HepG2 (cell line): Measurements from ENCODE around the gene HPS1. TPM values are rescaled to one million over a fixed set of nuclear protein-coding genes. Genes with fewer than 3 reads are reported as not detected.

Experiments
- ATAC-seq: fragments of 200-7000 bp; cut with Tn5 transposase; 3 replicates; pipeline ENCODE4 v1.9.1; 2020; ENCODE audit warnings: mild to moderate bottlenecking, moderate library complexity
- BruUV-seq: library from RNA; stranded (reverse); fragments of 400-500 nt; replicated peaks from 2 replicates; lab custom pipeline; 2021; lab: Mats Ljungman, UMichigan
- CTCF ChIA-PET: fragments of 300-600 bp; formaldehyde crosslinking; extraction: SDS; loops from one replicate; lab custom pipeline; 2021; ENCODE audit warnings: low total read pairs, inconsistent platforms, low intra/inter-chr PET ratio; lab: Yijun Ruan, JAX
- POLR2A ChIA-PET: fragments of 350-600 bp; sonication (Branson Sonifier 250); formaldehyde crosslinking; loops from one replicate; lab custom pipeline; 2020; ENCODE audit warnings: antibody characterized with exemption, inconsistent platforms; lab: Yijun Ruan, JAX
- DNase-seq: peaks from one replicate; pipeline ENCODE4 v3.0.0-alpha.2; 2015; ENCODE audit warnings: low spot score
- FAIRE-seq: peaks from 3 replicates; lab custom pipeline; 2011; peaks lifted over from hg19 to GRCh38; lab: Jason Lieb, UNC
- H2AFZ ChIP-seq: one replicate; pipeline ENCODE4 v1.6.1; 2011; ENCODE audit warnings: low read length, inconsistent platforms
- H3K27ac ChIP-seq: fragments of 300-600 bp; 3 replicates; pipeline ENCODE4 v1.8.0; 2011; ENCODE audit warnings: mixed run types, mild to moderate bottlenecking, mixed read lengths, low read length, inconsistent platforms; ENCODE audit not compliant: insufficient read depth; ENCODE audit errors: extremely low read length
- H3K27me3 ChIP-seq, 2 experiments: fragments of 200-600 bp in 1 of 2; 2 replicates in 1 of 2; 3 replicates in 1 of 2; pipeline versions ENCODE4 v1.6.0 to v1.8.0; 2011; ENCODE audit warnings: low read length in 2 of 2, mild to moderate bottlenecking in 2 of 2, moderate library complexity in 2 of 2, inconsistent platforms in 1 of 2; ENCODE audit not compliant: insufficient read depth in 2 of 2, control insufficient read depth in 1 of 2
- H3K36me3 ChIP-seq, 2 experiments: fragments of 200-600 bp in 1 of 2; replicated peaks in 1 of 2; 2 replicates in 1 of 2; 3 replicates in 1 of 2; pipeline versions ENCODE4 v1.5.1 to v1.8.0; 2011; ENCODE audit warnings: low read length in 2 of 2, inconsistent platforms in 1 of 2; ENCODE audit not compliant: insufficient read depth in 2 of 2, control insufficient read depth in 1 of 2
- H3K4me1 ChIP-seq: 2 replicates; pipeline ENCODE4 v1.5.1; 2012; ENCODE audit warnings: low read length, inconsistent platforms; ENCODE audit not compliant: insufficient read depth
- H3K4me2 ChIP-seq: 2 replicates; pipeline ENCODE4 v1.6.0; 2011; ENCODE audit warnings: low read depth, low read length, inconsistent platforms
- H3K4me3 ChIP-seq, 3 experiments: fragments of 200-600 bp in 1 of 3; sonication (generic), shearing (Covaris generic) in 1 of 3; replicated peaks in 1 of 3; 2 replicates each; pipeline ENCODE4 v1.5.1; 2011 to 2016; ENCODE audit warnings: low read length in 3 of 3, inconsistent platforms in 2 of 3, low read depth in 2 of 3, mild to moderate bottlenecking in 2 of 3, control low read depth in 1 of 3, mixed read lengths in 1 of 3; ENCODE audit not compliant: insufficient read depth in 1 of 3
- H3K79me2 ChIP-seq: one replicate; pipeline ENCODE4 v1.6.1; 2011; ENCODE audit warnings: low read length, inconsistent platforms; ENCODE audit not compliant: insufficient read depth
- H3K9ac ChIP-seq: 2 replicates; pipeline ENCODE4 v1.6.0; 2011; ENCODE audit warnings: mild to moderate bottlenecking, low read depth, low read length, inconsistent platforms; ENCODE audit not compliant: insufficient read depth
- H3K9me3 ChIP-seq: 2 replicates; pipeline ENCODE4 v1.5.1; 2012; ENCODE audit warnings: mild to moderate bottlenecking, low read length
- H4K20me1 ChIP-seq: 2 replicates; pipeline ENCODE4 v1.6.0; 2011; ENCODE audit warnings: inconsistent platforms, mild to moderate bottlenecking, low read length, moderate library complexity; ENCODE audit not compliant: insufficient read depth
- GPN1 ChIP-seq: sonication (generic); formaldehyde crosslinking; IDR thresholded peaks from 2 replicates; pipeline ENCODE4 v1.5.1; 2020; ENCODE audit warnings: missing genetic modification reagents, borderline replicate concordance
- MAFF ChIP-seq: IDR thresholded peaks from 2 replicates; pipeline ENCODE4 v1.6.1; 2011; ENCODE audit warnings: low read depth, low read length, improper control_type of control experiment
- MAFK ChIP-seq, 2 experiments: IDR thresholded peaks in 1 of 2; conservative IDR thresholded peaks in 1 of 2; 2 replicates each; pipeline ENCODE4 v1.6.1; 2011; ENCODE audit warnings: improper control_type of control experiment in 2 of 2, low read length in 2 of 2
- NFE2 ChIP-seq: sonication (generic); formaldehyde crosslinking; IDR thresholded peaks from 2 replicates; pipeline ENCODE4 v1.4.0; 2020; ENCODE audit warnings: missing genetic modification reagents
- SNRNP70 ChIP-seq: fragments of 200-400 bp; formaldehyde crosslinking; IDR thresholded peaks from 2 replicates; pipeline ENCODE4 v1.6.1; 2017; ENCODE audit warnings: mild to moderate bottlenecking, low read depth, low read length, moderate library complexity
- ZFP1 ChIP-seq: IDR thresholded peaks from 2 replicates; pipeline ENCODE4 v1.6.1; 2016
- ZFP82 ChIP-seq: sonication (generic); formaldehyde crosslinking; IDR thresholded peaks from 2 replicates; pipeline ENCODE4 v1.5.1; 2020; ENCODE audit warnings: mild to moderate bottlenecking, missing genetic modification reagents, borderline replicate concordance
- ZNF121 ChIP-seq: sonication (generic); formaldehyde crosslinking; IDR thresholded peaks from 2 replicates; pipeline ENCODE4 v1.5.0; 2020; ENCODE audit warnings: mild to moderate bottlenecking, missing genetic modification reagents
- ZNF317 ChIP-seq: sonication (generic); formaldehyde crosslinking; IDR thresholded peaks from 2 replicates; pipeline ENCODE4 v1.5.0; 2020; ENCODE audit warnings: mild to moderate bottlenecking, missing genetic modification reagents
- ZNF350 ChIP-seq: sonication (generic); formaldehyde crosslinking; IDR thresholded peaks from 2 replicates; pipeline ENCODE4 v1.4.0; 2020; ENCODE audit warnings: mild to moderate bottlenecking, low read depth, missing genetic modification reagents, borderline replicate concordance
- ZNF569 ChIP-seq: sonication (generic); formaldehyde crosslinking; IDR thresholded peaks from 2 replicates; pipeline ENCODE4 v1.5.0; 2020; ENCODE audit warnings: mild to moderate bottlenecking, missing genetic modification reagents, moderate library complexity, borderline replicate concordance
- ZNF615 ChIP-seq: sonication (generic); formaldehyde crosslinking; IDR thresholded peaks from 2 replicates; pipeline ENCODE4 v1.5.0; 2020; ENCODE audit warnings: mild to moderate bottlenecking, missing genetic modification reagents, borderline replicate concordance
- ZNF710 ChIP-seq: sonication (generic); formaldehyde crosslinking; IDR thresholded peaks from 2 replicates; pipeline ENCODE4 v1.5.0; 2020; ENCODE audit warnings: mild to moderate bottlenecking, missing genetic modification reagents, borderline replicate concordance
- ZNF747 ChIP-seq: sonication (generic); formaldehyde crosslinking; IDR thresholded peaks from 2 replicates; pipeline ENCODE4 v1.8.1; 2023; ENCODE audit warnings: missing genetic modification reagents, mild to moderate bottlenecking, borderline replicate concordance
- WGBS: methylation state at CpG from one replicate; pipeline ENCODE4 v1.1.6; 2017; ENCODE audit warnings: low lambda C conversion rate; 5-methylcytosine and 5-hydroxymethylcytosine counted together
- in situ Hi-C: cut with HindIII; loops from 2 replicates; pipeline ENCODE4 v1.10.0; 2017; ENCODE audit warnings: low pct_unique_long_range_greater_than_20kb; ENCODE audit not compliant: extremely low pct_ligation_motif_present
- intact Hi-C: fragments of 100-400 bp; cut with micrococcal nuclease; formaldehyde crosslinking; loops from one replicate; pipeline ENCODE4 v1.10.0; 2022; ENCODE audit not compliant: unreplicated experiment
- polyA plus RNA-seq, 8 experiments: library from polyadenylated mRNA; depleted of rRNA in 3 of 8; stranded (reverse) in 7 of 8; unstranded in 1 of 8; fragments of >200 nt; fragmentation: Illumina TruSeq in 4 of 8; extraction: Trizol in 4 of 8; gene quantifications; 2 replicates each; pipeline versions ENCODE4 v1.2.1 to v1.2.3, GENCODE V29; 2011 to 2016; ENCODE audit warnings: low read depth in 4 of 8, missing spikeins in 1 of 8, mixed read lengths in 1 of 8; ENCODE audit not compliant: insufficient read depth in 1 of 8
- total RNA-seq, 5 experiments: library from RNA; depleted of rRNA; stranded (reverse); fragments of >200 nt; fragmentation: Illumina TruSeq; extraction: Trizol; gene quantifications; 2 replicates each; pipeline ENCODE4 v1.2.3, GENCODE V29; 2016; ENCODE audit warnings: low read depth in 1 of 5

HPS1 gene
- total and polyA plus RNA-seq, 2 of the 13 experiments (the other 11 are each of a cell fraction or from before 2014, with no cell fraction given), result 24.6 to 25.8 TPM

- BruUV-seq, result no TSS peak
- CTCF ChIA-PET, result no interaction called here
Observed at GRCh38 chr10:98373260-98374040, 73.3 kb downstream of the HPS1 start.

GRCh38 chr10:98370831-98371820 lies 75.6 kb downstream of the HPS1 start:
- POLR2A ChIA-PET, result no interaction called here
- CTCF ChIA-PET, result no interaction called here
- Histone ChIP-seq H2AFZ (no peak overlapping the region), H3K9ac (no peak overlapping the region), H3K9me3 (no peaks in the 10 kb centered on the region), H3K27ac (no peak overlapping the region), H3K4me2 (no peak overlapping the region), H4K20me1 (no peaks in the 10 kb centered on the region), H3K4me1 (no peaks in the 10 kb centered on the region), H3K27me3 (peaks cover 5 to 65% of the 10 kb centered on the region in 2 experiments; a peak in 3 of 5 replicates), H3K36me3 (no peaks in the 10 kb centered on the region), H3K4me3 (no peak overlapping the region), H3K79me2 (no peaks in the 10 kb centered on the region)
- TF ChIP-seq NFE2 (CRISPR knock-in tag) (no peak), ZNF747 (CRISPR knock-in tag) (no peak), ZNF569 (CRISPR knock-in tag) (no peak), ZFP82 (CRISPR knock-in tag) (no peak), ZNF710 (CRISPR knock-in tag) (no peak), ZNF615 (no peak), SNRNP70 (no peak), ZFP1 (CRISPR knock-in tag) (no peak), GPN1 (CRISPR knock-in tag) (no peak), ZNF121 (CRISPR knock-in tag) (no peak)
- no peak for DNase-seq
- in situ Hi-C loops (no loop called here), intact Hi-C loops (no loop called here)
- no peak for FAIRE-seq
- BruUV-seq, result no TSS peak
- WGBS, result 35% methylated on average over 14 of the region's 14 CpGs
- ATAC-seq, result no peak

More at GRCh38 chr10:98373260-98374040, 73.3 kb downstream of the HPS1 start:
- H3K4me3 ChIP-seq, result no peak overlapping the region
- WGBS, result 12% methylated on average over 10 of the region's 12 CpGs
- no peak overlapping the region for H3K4me2 ChIP-seq
- POLR2A ChIA-PET, result no interaction called here
- intact Hi-C loops, result no loop called here
- H2AFZ ChIP-seq, result no peak overlapping the region
- no peak overlapping the region for H3K9ac ChIP-seq
- no peak overlapping the region for H3K27ac ChIP-seq
- in situ Hi-C loops, result no loop called here
- H3K9me3 ChIP-seq, result peaks cover 7% of the 10 kb centered on the region; the same call in 1 of the 2 replicates
- H3K36me3 ChIP-seq, result no peaks in the 10 kb centered on the region
- H3K79me2 ChIP-seq, result no peaks in the 10 kb centered on the region
- no peaks in the 10 kb centered on the region for H4K20me1 ChIP-seq
- FAIRE-seq (no peak), DNase-seq (no peak), ATAC-seq (no peak)
- TF ChIP-seq MAFK (conservative IDR thresholded peaks at IDR 0.05 in 1 of 2, IDR thresholded peaks at IDR 0.05 in 1 of 2; ENCODE audit: low read length in 2 of 2) (peak; percentile 49 to 68; a peak in 3 of 4 replicates), MAFF (peak; percentile 53), ZNF350 (no peak), ZNF317 (no peak)
- H3K4me1 ChIP-seq, result no peaks in the 10 kb centered on the region
- peaks cover 5 to 43% of the 10 kb centered on the region in 2 experiments; a peak in 3 of 5 replicates for H3K27me3 ChIP-seq
